DND-41 (cell line): ENCODE measurements around the gene MED12L.

Experiments
- ATAC-seq: fragments of 200-7000 bp; cut with Tn5 transposase; 3 replicates; pipeline ENCODE4 v1.9.1; 2021; ENCODE audit warnings: low read depth; ENCODE audit not compliant: insufficient read depth
- DNase-seq: peaks from one replicate; pipeline ENCODE4 v3.0.0-alpha.2; 2020
- H2AFZ ChIP-seq: 2 replicates; pipeline ENCODE4 v1.6.0; 2012; ENCODE audit warnings: low read depth, low read length
- H3K27ac ChIP-seq: 2 replicates; pipeline ENCODE4 v1.5.1; 2012; ENCODE audit warnings: low read length, inconsistent platforms
- H3K27me3 ChIP-seq: fragments of 200-600 bp; sonication (generic); 2 replicates; pipeline ENCODE4 v1.6.0; 2012; ENCODE audit warnings: low read length, mild to moderate bottlenecking, inconsistent platforms; ENCODE audit not compliant: insufficient read depth, poor library complexity
- H3K36me3 ChIP-seq: 2 replicates; pipeline ENCODE4 v1.5.1; 2012; ENCODE audit warnings: low read length, inconsistent platforms; ENCODE audit not compliant: insufficient read depth
- H3K4me1 ChIP-seq: 2 replicates; pipeline ENCODE4 v1.5.1; 2012; ENCODE audit warnings: mild to moderate bottlenecking, low read length; ENCODE audit not compliant: insufficient read depth
- H3K4me2 ChIP-seq: 2 replicates; pipeline ENCODE4 v1.6.0; 2012; ENCODE audit warnings: mild to moderate bottlenecking, moderate library complexity, low read length, inconsistent platforms; ENCODE audit not compliant: insufficient read depth
- H3K4me3 ChIP-seq, 2 experiments: fragments of 200-600 bp in 1 of 2; shearing (Covaris generic) in 1 of 2; 2 replicates each; pipeline ENCODE4 v1.5.1; 2012 to 2016; ENCODE audit warnings: inconsistent platforms in 2 of 2, low read length in 2 of 2, mild to moderate bottlenecking in 2 of 2, low read depth in 1 of 2, moderate library complexity in 1 of 2
- H3K79me2 ChIP-seq: 2 replicates; pipeline ENCODE4 v1.6.0; 2012; ENCODE audit warnings: low read length, inconsistent platforms; ENCODE audit not compliant: insufficient read depth
- H3K9ac ChIP-seq: 2 replicates; pipeline ENCODE4 v1.6.0; 2012; ENCODE audit warnings: low read depth, mild to moderate bottlenecking, inconsistent platforms, low read length, moderate library complexity
- H3K9me3 ChIP-seq: 2 replicates; pipeline ENCODE4 v1.5.1; 2012; ENCODE audit warnings: low read length, moderate library complexity, mild to moderate bottlenecking, inconsistent platforms; ENCODE audit not compliant: insufficient read depth, severe bottlenecking
- H4K20me1 ChIP-seq: 2 replicates; pipeline ENCODE4 v1.6.0; 2012; ENCODE audit warnings: low read length; ENCODE audit not compliant: insufficient read depth
- CTCF ChIP-seq: IDR thresholded peaks from 2 replicates; pipeline ENCODE4 v1.5.1; 2012; ENCODE audit warnings: borderline replicate concordance, low read length, moderate library complexity, mild to moderate bottlenecking; ENCODE audit not compliant: poor library complexity, severe bottlenecking; ENCODE audit errors: extremely low read depth
- EZH2 ChIP-seq: IDR thresholded peaks from 3 replicates; pipeline ENCODE4 v1.6.1; 2012; ENCODE audit warnings: borderline replicate concordance, low read depth, mild to moderate bottlenecking, moderate library complexity, low read length, inconsistent platforms; ENCODE audit not compliant: severe bottlenecking

MED12L gene

GRCh38 chr3:151085227-151085888 is at the start of gene MED12L:
Gene MED12L, plus strand, starts transcription at chr3:151085664. Its CDS starts 1,263 bp downstream, at chr3:151086927.
- Histone ChIP-seq H3K27me3 (peaks cover 36% of the 10 kb centered on the region), H3K4me1 (peaks cover 29% of the 10 kb centered on the region), H3K4me3 (peak within 1 kb of the TSS; percentile 63 to 72; a peak in 3 of 4 replicates), H3K36me3 (0 out of 2 replicates have a peak, but pooled peaks cover 4% of the 10 kb centered on the region), H4K20me1 (no peaks in the 10 kb centered on the region), H3K9me3 (no peaks in the 10 kb centered on the region), H3K79me2 (no peaks in the 10 kb centered on the region), H3K9ac (peak within 1 kb of the TSS; percentile 70), H3K27ac (peak within 1 kb of the TSS; percentile 52; the same call in 1 of the 2 replicates), H3K4me2 (peak within 1 kb of the TSS; percentile 69), H2AFZ (peak within 1 kb of the TSS; percentile 76)
- DNase-seq: peak; percentile 74
- peak; percentile 66 for ATAC-seq
- TF ChIP-seq CTCF (peak; percentile 58), EZH2 (no peak)

GRCh38 chr3:151037746-151038477 is 47.6 kb upstream of the MED12L start:
- ATAC-seq (peak; percentile 45; the same call in 2 of the 3 replicates), DNase-seq (no peak)
- no peaks in the 10 kb centered on the region for H3K9me3 ChIP-seq
- no peak overlapping the region for H3K4me3 ChIP-seq
- H3K9ac ChIP-seq: no peak overlapping the region
- no peaks in the 10 kb centered on the region for H3K79me2 ChIP-seq
- no peaks in the 10 kb centered on the region for H4K20me1 ChIP-seq
- no peaks in the 10 kb centered on the region for H3K36me3 ChIP-seq
- no peaks in the 10 kb centered on the region for H3K4me1 ChIP-seq
- no peak overlapping the region for H3K4me2 ChIP-seq
- TF ChIP-seq EZH2: no peak
- TF ChIP-seq CTCF: no peak
- no peak overlapping the region for H3K27ac ChIP-seq
- no peaks in the 10 kb centered on the region for H3K27me3 ChIP-seq
- H2AFZ ChIP-seq: no peak overlapping the region

GRCh38 chr3:151044706-151045105 is 40.8 kb upstream of the MED12L start:
- DNase-seq (no peak), ATAC-seq (no peak)
- H3K4me3 ChIP-seq: no peak overlapping the region
- no peaks in the 10 kb centered on the region for H3K4me1 ChIP-seq
- peaks cover 5% of the 10 kb centered on the region for H3K27me3 ChIP-seq
- no peaks in the 10 kb centered on the region for H3K36me3 ChIP-seq
- H3K4me2 ChIP-seq: no peak overlapping the region
- H3K27ac ChIP-seq: no peak overlapping the region
- no peaks in the 10 kb centered on the region for H3K9me3 ChIP-seq
- no peaks in the 10 kb centered on the region for H3K79me2 ChIP-seq
- TF ChIP-seq EZH2 (no peak), CTCF (no peak)
- no peaks in the 10 kb centered on the region for H4K20me1 ChIP-seq
- no peak overlapping the region for H3K9ac ChIP-seq
- H2AFZ ChIP-seq: no peak overlapping the region
